AG04449 (cell line): ENCODE results near the gene NAALADL1.

Source experiments
- CTCF ChIA-PET: fragments of 350-600 bp; formaldehyde crosslinking; extraction: SDS; loops from one replicate; lab custom pipeline; 2021; ENCODE audit warnings: antibody characterized with exemption; lab: Yijun Ruan, JAX
- POLR2A ChIA-PET: fragments of 400-600, 350-600 bp; formaldehyde crosslinking; extraction: SDS; loops from one replicate; lab custom pipeline; 2020; ENCODE audit warnings: antibody characterized with exemption, inconsistent platforms; lab: Yijun Ruan, JAX
- DNase-seq: peaks from one replicate; pipeline ENCODE4 v3.0.0-alpha.2; 2010; ENCODE audit warnings: low read depth, low spot score
- H3K4me3 ChIP-seq: 2 replicates; pipeline ENCODE4 v1.5.1; 2011; ENCODE audit warnings: low read depth, mild to moderate bottlenecking, control low read depth, low read length
- CTCF ChIP-seq: IDR thresholded peaks from one replicate; pipeline ENCODE4 v1.5.1; 2011; ENCODE audit warnings: mild to moderate bottlenecking, moderate library complexity, low read length, control low read depth, inconsistent platforms; ENCODE audit not compliant: insufficient read depth; ENCODE audit errors: missing control alignments

NAALADL1 gene

GRCh38 chr11:65017937-65018336 lies 40.4 kb downstream of the NAALADL1 start:
- DNase-seq, result no peak
- no peak for TF ChIP-seq CTCF
- ChIA-PET CTCF (interaction anchor here (0.9 to 9.4 kb wide), 2 partner anchors 11 kb away, joined by 3 to 140 read pairs; partner anchors contain the start of gene SNX15), POLR2A (interaction anchor here (0.7 kb wide), 1 partner anchor 24 kb away, joined by 3 read pairs; no protein-coding TSS in a partner anchor)
- no peak overlapping the region for H3K4me3 ChIP-seq

- ChIA-PET POLR2A (no interaction called here), CTCF (interaction anchor here (6.4 to 9.4 kb wide), 2 partner anchors 12 to 169 kb away, joined by 104 to 140 read pairs; partner anchors contain the start of genes CDC42BPG and SNX15)
- no peak for TF ChIP-seq CTCF
- DNase-seq, result no peak
- H3K4me3 ChIP-seq, result no peak overlapping the region
Observed at GRCh38 chr11:65016705-65017104, 41.6 kb downstream of the NAALADL1 start.

- TF ChIP-seq CTCF, result no peak
- CTCF ChIA-PET, result interaction anchor here (0.6 to 12.4 kb wide), 55 partner anchors 7 to 301 kb away, joined by 3 to 179 read pairs (median 5); partner anchors contain the start of genes ATG2A, BATF2, CDC42BPG and EHD1
- H3K4me3 ChIP-seq, result peak overlapping the region; percentile 87
- POLR2A ChIA-PET, result interaction anchor here (0.8 to 1.5 kb wide), 5 partner anchors 12 to 138 kb away, joined by 3 to 13 read pairs (median 3); partner anchors contain the start of genes SAC3D1 and SNX15
- DNase-seq, result no peak
Observed at GRCh38 chr11:65014726-65015227, 43.6 kb downstream of the NAALADL1 start.

GRCh38 chr11:65013888-65014725 lies 44.2 kb downstream of the NAALADL1 start, which contains the start of gene ARL2:
ARL2 (plus strand) TSS chr11:65014160; CDS start chr11:65014208, 48 bp downstream.
- peak; percentile 80 for TF ChIP-seq CTCF
- H3K4me3 ChIP-seq, result peak within 1 kb of the TSS; percentile 87
- DNase-seq, result peak; percentile 23
- POLR2A ChIA-PET, result interaction anchor here (0.8 to 1.5 kb wide), 5 partner anchors 13 to 137 kb away, joined by 3 to 13 read pairs (median 3); partner anchors contain the start of genes SAC3D1 and SNX15
- CTCF ChIA-PET, result interaction anchor here (0.6 to 12.4 kb wide), 58 partner anchors 8 to 302 kb away, joined by 3 to 179 read pairs (median 5); partner anchors contain the start of genes ATG2A, BATF2, CDC42BPG and EHD1

GRCh38 chr11:65013130-65013887 lies 45.0 kb downstream of the NAALADL1 start:
- DNase-seq, result peak; percentile 21
- peak overlapping the region; percentile 87 for H3K4me3 ChIP-seq
- POLR2A ChIA-PET, result interaction anchor here (0.5 to 1.5 kb wide), 5 partner anchors 13 to 204 kb away, joined by 3 to 13 read pairs (median 4); partner anchors contain the start of genes SAC3D1 and SNX15
- CTCF ChIA-PET, result interaction anchor here (0.6 to 12.4 kb wide), 54 partner anchors 9 to 1169 kb away, joined by 3 to 179 read pairs (median 5); partner anchors contain the start of genes ATG2A, BATF2, CDC42BPG and EHD1
- peak; percentile 96 for TF ChIP-seq CTCF
